Panc1 (cell line): Measurements from ENCODE around the gene TWF2. TPM values are rescaled to one million over a fixed set of nuclear protein-coding genes. Genes with fewer than 3 reads are reported as not detected.

Source experiments
- ATAC-seq: fragments of 200-7000 bp; cut with Tn5 transposase; 2 replicates; pipeline ENCODE4 v1.9.1; 2020; ENCODE audit warnings: mild to moderate bottlenecking, moderate library complexity
- BruUV-seq: library from RNA; stranded (reverse); fragments of 400-500 nt; replicated peaks from 2 replicates; lab custom pipeline; 2021; lab: Mats Ljungman, UMichigan
- CTCF ChIA-PET: fragments of 300-600 bp; sonication (Branson Sonifier 250); formaldehyde crosslinking; loops from one replicate; lab custom pipeline; 2022; ENCODE audit warnings: antibody characterized with exemption; lab: Charles Lee
- POLR2A ChIA-PET: fragments of 300-600 bp; sonication (Branson Sonifier 250); formaldehyde crosslinking; loops from one replicate; lab custom pipeline; 2022; ENCODE audit warnings: antibody characterized with exemption; lab: Charles Lee
- DNase-seq: peaks from one replicate; pipeline ENCODE4 v3.0.0-alpha.2; 2010; ENCODE audit warnings: low read depth, low spot score
- H3K27ac ChIP-seq: 2 replicates; pipeline ENCODE4 v1.5.1; 2011; ENCODE audit warnings: mild to moderate bottlenecking, low read length, inconsistent platforms
- H3K27me3 ChIP-seq: fragments of 200-500 bp; sonication (Bioruptor generic); 2 replicates; pipeline ENCODE4 v1.6.0; 2014; ENCODE audit warnings: low read length, inconsistent platforms; ENCODE audit not compliant: control insufficient read depth, insufficient read depth
- H3K36me3 ChIP-seq: fragments of 200-500 bp; sonication (Bioruptor generic); 2 replicates; pipeline ENCODE4 v1.5.1; 2014; ENCODE audit warnings: inconsistent platforms, mild to moderate bottlenecking, low read length, moderate library complexity; ENCODE audit not compliant: control insufficient read depth, insufficient read depth
- H3K4me1 ChIP-seq: 2 replicates; pipeline ENCODE4 v1.5.1; 2011; ENCODE audit warnings: inconsistent platforms, mild to moderate bottlenecking, low read length, moderate library complexity; ENCODE audit not compliant: control insufficient read depth, insufficient read depth
- H3K4me3 ChIP-seq, 2 experiments: 2 replicates each; pipeline ENCODE4 v1.5.1; 2011 to 2012; ENCODE audit warnings: low read depth in 2 of 2, low read length in 2 of 2, mild to moderate bottlenecking in 2 of 2, inconsistent platforms in 1 of 2, moderate library complexity in 1 of 2
- H3K9me3 ChIP-seq: fragments of 200-500 bp; sonication (Bioruptor generic); 2 replicates; pipeline ENCODE4 v1.5.1; 2014; ENCODE audit warnings: low read depth, mild to moderate bottlenecking, inconsistent platforms, low read length, moderate library complexity; ENCODE audit not compliant: control insufficient read depth, insufficient read depth
- POLR2AphosphoS5 ChIP-seq: IDR thresholded peaks from 2 replicates; pipeline ENCODE4 v1.6.1; 2012; ENCODE audit warnings: mild to moderate bottlenecking, low read depth, low read length, moderate library complexity
- SIN3A ChIP-seq: IDR thresholded peaks from 2 replicates; pipeline ENCODE4 v1.6.1; 2012; ENCODE audit warnings: low read depth, mild to moderate bottlenecking, low read length, moderate library complexity, borderline replicate concordance; ENCODE audit not compliant: insufficient read depth
- TCF7L2 ChIP-seq: IDR thresholded peaks from 2 replicates; pipeline ENCODE4 v1.6.1; 2011; ENCODE audit warnings: mild to moderate bottlenecking, low read depth, low read length, inconsistent platforms
- in situ Hi-C: cut with HindIII; loops from 2 replicates; pipeline ENCODE4 v1.10.0; 2016; ENCODE audit warnings: low sequenced_read_pairs, low pct_unique_long_range_greater_than_20kb
- intact Hi-C: fragments of 100-400 bp; cut with micrococcal nuclease; formaldehyde crosslinking; loops from one replicate; pipeline ENCODE4 v1.10.0; 2022; ENCODE audit not compliant: unreplicated experiment
- total RNA-seq: library from RNA; stranded (reverse); gene quantifications from one replicate; pipeline ENCODE4 v1.2.1, GENCODE V29; 2021; ENCODE audit not compliant: unreplicated experiment
- TF ChIP-seq, protein P1 (sequence below): fragments of 450-650 bp; IDR thresholded peaks from 2 replicates; pipeline ENCODE4 v1.5.1; 2017; ENCODE audit warnings: mild to moderate bottlenecking
- TF ChIP-seq, protein P2 (sequence below), 2 experiments: IDR thresholded peaks; 2 replicates each; pipeline ENCODE4 v1.6.1; 2011 to 2012; ENCODE audit warnings: low read depth in 2 of 2, control low read depth in 1 of 2, low read length in 1 of 2, mild to moderate bottlenecking in 1 of 2, moderate library complexity in 1 of 2; ENCODE audit not compliant: insufficient read depth in 1 of 2

The TWF2 gene
- total RNA-seq, 1 experiment from 2014 or later, result 51.9 TPM

DNA sequence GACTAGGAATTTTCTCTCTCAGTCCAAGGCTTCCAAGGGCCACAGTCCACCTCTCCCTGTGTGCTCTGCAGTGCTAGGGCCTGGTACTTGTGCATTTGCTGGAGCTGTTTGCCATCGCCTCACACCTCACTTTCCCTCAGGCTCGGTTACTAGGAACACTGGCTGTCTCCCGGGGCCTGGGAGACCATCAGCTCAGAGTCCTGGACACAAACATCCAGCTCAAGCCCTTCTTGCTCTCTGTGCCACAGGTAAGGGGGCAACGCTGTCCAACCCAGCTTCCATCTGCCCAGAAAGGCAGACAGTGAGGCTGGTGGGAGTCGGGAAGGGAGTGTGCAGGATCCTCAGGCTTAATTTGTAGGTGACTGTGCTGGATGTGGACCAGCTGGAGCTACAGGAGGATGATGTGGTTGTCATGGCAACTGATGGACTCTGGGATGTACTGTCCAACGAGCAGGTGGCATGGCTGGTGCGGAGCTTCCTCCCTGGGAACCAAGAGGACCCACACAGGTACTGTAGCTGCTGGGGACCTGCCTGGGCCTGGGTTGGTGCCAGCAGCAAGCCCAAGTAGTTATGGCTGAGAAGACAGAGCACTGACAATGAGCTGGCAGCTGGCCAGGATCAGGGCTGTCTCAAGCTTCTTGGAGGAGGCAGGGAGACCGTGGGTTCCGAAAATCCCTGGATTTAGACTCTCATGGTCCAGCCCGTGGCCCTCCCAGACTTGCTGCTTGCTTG is 10.0 kb upstream of the TWF2 start:
- no peaks in the 10 kb centered on the region for H3K27me3 ChIP-seq
- BruUV-seq, result no TSS peak
- intact Hi-C loops, result no loop called here
- no peak overlapping the region for H3K27ac ChIP-seq
- ChIA-PET CTCF (interaction anchor here (0.7 to 1.4 kb wide), 2 partner anchors 18 to 29 kb away, joined by 3 read pairs; no protein-coding TSS in a partner anchor), POLR2A (no interaction called here)
- in situ Hi-C loops, result no loop called here
- no peak for DNase-seq
- no peaks in the 10 kb centered on the region for H3K9me3 ChIP-seq
- TF ChIP-seq TCF7L2, result no peak
- no peak for TF ChIP-seq POLR2AphosphoS5
- no peak for TF ChIP-seq SIN3A
- TF ChIP-seq, protein P1, sequence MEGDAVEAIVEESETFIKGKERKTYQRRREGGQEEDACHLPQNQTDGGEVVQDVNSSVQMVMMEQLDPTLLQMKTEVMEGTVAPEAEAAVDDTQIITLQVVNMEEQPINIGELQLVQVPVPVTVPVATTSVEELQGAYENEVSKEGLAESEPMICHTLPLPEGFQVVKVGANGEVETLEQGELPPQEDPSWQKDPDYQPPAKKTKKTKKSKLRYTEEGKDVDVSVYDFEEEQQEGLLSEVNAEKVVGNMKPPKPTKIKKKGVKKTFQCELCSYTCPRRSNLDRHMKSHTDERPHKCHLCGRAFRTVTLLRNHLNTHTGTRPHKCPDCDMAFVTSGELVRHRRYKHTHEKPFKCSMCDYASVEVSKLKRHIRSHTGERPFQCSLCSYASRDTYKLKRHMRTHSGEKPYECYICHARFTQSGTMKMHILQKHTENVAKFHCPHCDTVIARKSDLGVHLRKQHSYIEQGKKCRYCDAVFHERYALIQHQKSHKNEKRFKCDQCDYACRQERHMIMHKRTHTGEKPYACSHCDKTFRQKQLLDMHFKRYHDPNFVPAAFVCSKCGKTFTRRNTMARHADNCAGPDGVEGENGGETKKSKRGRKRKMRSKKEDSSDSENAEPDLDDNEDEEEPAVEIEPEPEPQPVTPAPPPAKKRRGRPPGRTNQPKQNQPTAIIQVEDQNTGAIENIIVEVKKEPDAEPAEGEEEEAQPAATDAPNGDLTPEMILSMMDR, result no peak
- TF ChIP-seq, protein P2, sequence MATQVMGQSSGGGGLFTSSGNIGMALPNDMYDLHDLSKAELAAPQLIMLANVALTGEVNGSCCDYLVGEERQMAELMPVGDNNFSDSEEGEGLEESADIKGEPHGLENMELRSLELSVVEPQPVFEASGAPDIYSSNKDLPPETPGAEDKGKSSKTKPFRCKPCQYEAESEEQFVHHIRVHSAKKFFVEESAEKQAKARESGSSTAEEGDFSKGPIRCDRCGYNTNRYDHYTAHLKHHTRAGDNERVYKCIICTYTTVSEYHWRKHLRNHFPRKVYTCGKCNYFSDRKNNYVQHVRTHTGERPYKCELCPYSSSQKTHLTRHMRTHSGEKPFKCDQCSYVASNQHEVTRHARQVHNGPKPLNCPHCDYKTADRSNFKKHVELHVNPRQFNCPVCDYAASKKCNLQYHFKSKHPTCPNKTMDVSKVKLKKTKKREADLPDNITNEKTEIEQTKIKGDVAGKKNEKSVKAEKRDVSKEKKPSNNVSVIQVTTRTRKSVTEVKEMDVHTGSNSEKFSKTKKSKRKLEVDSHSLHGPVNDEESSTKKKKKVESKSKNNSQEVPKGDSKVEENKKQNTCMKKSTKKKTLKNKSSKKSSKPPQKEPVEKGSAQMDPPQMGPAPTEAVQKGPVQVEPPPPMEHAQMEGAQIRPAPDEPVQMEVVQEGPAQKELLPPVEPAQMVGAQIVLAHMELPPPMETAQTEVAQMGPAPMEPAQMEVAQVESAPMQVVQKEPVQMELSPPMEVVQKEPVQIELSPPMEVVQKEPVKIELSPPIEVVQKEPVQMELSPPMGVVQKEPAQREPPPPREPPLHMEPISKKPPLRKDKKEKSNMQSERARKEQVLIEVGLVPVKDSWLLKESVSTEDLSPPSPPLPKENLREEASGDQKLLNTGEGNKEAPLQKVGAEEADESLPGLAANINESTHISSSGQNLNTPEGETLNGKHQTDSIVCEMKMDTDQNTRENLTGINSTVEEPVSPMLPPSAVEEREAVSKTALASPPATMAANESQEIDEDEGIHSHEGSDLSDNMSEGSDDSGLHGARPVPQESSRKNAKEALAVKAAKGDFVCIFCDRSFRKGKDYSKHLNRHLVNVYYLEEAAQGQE (IDR thresholded peaks at IDR 0.05; ENCODE audit: insufficient read depth in 1 of 2, low read depth in 2 of 2, low read length in 1 of 2), result no peak
- H3K4me3 ChIP-seq, result no peak overlapping the region
- no peaks in the 10 kb centered on the region; the same call in none of the 2 replicates for H3K4me1 ChIP-seq
- no peak for ATAC-seq
- no peaks in the 10 kb centered on the region for H3K36me3 ChIP-seq

DNA sequence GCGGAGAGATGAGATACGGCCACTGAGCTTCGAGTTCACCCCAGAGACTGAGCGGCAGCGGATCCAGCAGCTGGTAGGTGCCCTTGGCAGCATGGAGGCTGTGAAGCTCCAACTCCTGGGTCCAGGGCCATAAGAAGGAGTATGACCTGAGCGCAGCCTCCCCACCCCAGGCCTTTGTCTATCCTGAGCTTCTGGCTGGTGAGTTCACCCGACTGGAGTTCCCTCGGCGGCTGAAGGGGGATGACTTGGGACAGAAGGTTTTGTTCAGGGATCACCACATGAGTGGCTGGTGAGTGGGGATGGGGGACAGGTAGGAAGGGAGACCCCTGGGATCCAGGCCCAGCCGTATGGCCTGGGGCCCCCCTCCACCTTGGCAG is 9.2 kb upstream of the TWF2 start:
- DNase-seq (no peak), ATAC-seq (no peak)
- no peak overlapping the region for H3K27ac ChIP-seq
- ChIA-PET CTCF (interaction anchor here (1.4 kb wide), 1 partner anchor 28 kb away, joined by 3 read pairs; no protein-coding TSS in a partner anchor), POLR2A (no interaction called here)
- H3K4me1 ChIP-seq, result no peaks in the 10 kb centered on the region; the same call in none of the 2 replicates
- no peaks in the 10 kb centered on the region for H3K9me3 ChIP-seq
- no TSS peak for BruUV-seq
- TF ChIP-seq TCF7L2 (no peak), SIN3A (no peak), POLR2AphosphoS5 (no peak)
- TF ChIP-seq, protein P1, result no peak
- TF ChIP-seq, protein P2 (IDR thresholded peaks at IDR 0.05; ENCODE audit: insufficient read depth in 1 of 2, low read depth in 2 of 2, low read length in 1 of 2), result no peak
- no peaks in the 10 kb centered on the region for H3K36me3 ChIP-seq
- intact Hi-C loops, result no loop called here
- in situ Hi-C loops, result no loop called here
- no peaks in the 10 kb centered on the region for H3K27me3 ChIP-seq
- no peak overlapping the region for H3K4me3 ChIP-seq
